ENCODE data around the gene TRPM3.

GRCh38 chr9:70945301-70945700, 176.1 kb downstream of the TRPM3 start:
- no peak for TF ChIP-seq EZH2 (IDR thresholded peaks at IDR 0.05; ENCODE audit: borderline replicate concordance, insufficient read depth, low read depth, low read length, poor library complexity, severe bottlenecking)
- no peak for TF ChIP-seq CTCF (IDR thresholded peaks at IDR 0.05)
